T-helper 2 cell treated with Interferon-gamma antibody and Interleukin-4, amounts not matched to agents 5 μg/mL and 100 μg/mL, for 36 hours (primary cell): ENCODE data around the gene CHD2.
"Not testable (repeated sequence)": the region's sequence is repeated elsewhere in the genome, so short reads cannot be mapped to it uniquely, and the experiment has no call there.

ENCODE experiments used
- DNase-seq: peaks from one replicate; pipeline ENCODE4 v3.0.0; 2021; ENCODE audit warnings: low spot score
- H3K27ac Mint-ChIP-seq: one replicate; pipeline ENCODE4 v1.8.0; 2021; ENCODE audit warnings: mild to moderate bottlenecking, mixed read lengths
- H3K27me3 Mint-ChIP-seq: one replicate; pipeline ENCODE4 v1.8.0; 2021; ENCODE audit warnings: low read depth, mixed read lengths
- H3K36me3 Mint-ChIP-seq: one replicate; pipeline ENCODE4 v1.8.0; 2021; ENCODE audit warnings: low read depth, mixed read lengths
- H3K4me1 Mint-ChIP-seq: one replicate; pipeline ENCODE4 v1.8.0; 2021; ENCODE audit warnings: low read depth, mixed read lengths
- H3K4me3 Mint-ChIP-seq: one replicate; pipeline ENCODE4 v1.8.0; 2022; ENCODE audit warnings: mild to moderate bottlenecking, moderate library complexity, mixed read lengths
- H3K9me3 Mint-ChIP-seq: one replicate; pipeline ENCODE4 v1.8.0; 2021; ENCODE audit warnings: mixed read lengths

The CHD2 gene

DNA sequence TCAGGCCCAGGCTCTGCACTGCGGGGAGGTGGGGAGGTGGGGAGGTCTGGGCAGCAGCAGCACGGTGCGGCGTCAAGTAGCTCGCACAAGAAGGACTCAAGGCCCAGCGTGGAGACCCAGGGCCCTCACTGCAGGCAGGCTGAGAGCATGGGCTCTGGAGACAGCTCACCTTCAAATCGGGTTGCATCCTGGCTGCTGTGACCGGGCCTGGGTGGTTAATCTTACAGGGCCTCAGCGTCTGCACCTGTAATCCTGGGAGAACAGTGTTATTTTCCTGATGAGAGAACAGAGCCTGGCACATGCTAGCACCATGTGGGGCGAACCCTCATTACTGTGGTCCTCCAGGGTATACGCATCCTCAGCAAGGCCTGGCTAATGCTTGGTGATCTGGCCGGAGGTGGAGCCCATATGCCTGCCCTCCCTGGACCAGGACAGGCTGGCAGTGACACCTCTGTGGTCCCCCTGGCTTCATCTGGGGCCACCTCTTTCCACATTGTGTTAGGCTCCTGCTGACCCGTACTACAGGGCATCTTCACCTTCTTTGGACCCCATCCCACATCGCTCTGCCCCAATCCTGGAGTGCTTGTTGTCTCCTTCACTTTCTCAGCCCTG is 133.4 kb downstream of the CHD2 start:
- no peak for DNase-seq
- Mint-ChIP-seq H3K36me3 (no peaks in the 10 kb centered on the region), H3K4me3 (no peak overlapping the region), H3K27me3 (no peaks in the 10 kb centered on the region), H3K27ac (no peak overlapping the region), H3K4me1 (peaks cover 12% of the 10 kb centered on the region), H3K9me3 (no peaks in the 10 kb centered on the region)

DNA sequence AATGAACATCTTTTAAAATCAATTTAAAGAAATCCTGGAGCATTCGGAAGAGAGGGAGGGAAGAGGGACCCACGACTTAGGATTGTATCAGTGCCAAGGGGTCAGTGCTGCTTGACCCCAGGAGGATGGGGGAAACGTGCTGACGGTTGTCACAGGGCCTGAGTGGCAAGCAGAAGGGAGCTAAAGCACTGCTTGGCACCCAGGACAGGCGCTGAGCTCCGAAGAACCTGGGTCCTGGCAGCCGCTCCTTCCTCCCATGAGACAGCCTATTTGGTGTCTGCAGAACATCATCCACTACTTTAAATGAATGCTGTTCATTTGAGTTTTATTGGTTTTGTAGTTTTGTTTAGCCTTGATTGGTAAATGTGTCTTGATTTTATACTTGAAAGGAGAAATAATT is 134.4 kb downstream of the CHD2 start:
- peaks cover 10% of the 10 kb centered on the region for H3K4me1 Mint-ChIP-seq
- no peak for DNase-seq
- H3K27me3 Mint-ChIP-seq = no peaks in the 10 kb centered on the region
- no peak overlapping the region for H3K27ac Mint-ChIP-seq
- H3K36me3 Mint-ChIP-seq = no peaks in the 10 kb centered on the region
- no peaks in the 10 kb centered on the region for H3K9me3 Mint-ChIP-seq
- H3K4me3 Mint-ChIP-seq = no peak overlapping the region

DNA sequence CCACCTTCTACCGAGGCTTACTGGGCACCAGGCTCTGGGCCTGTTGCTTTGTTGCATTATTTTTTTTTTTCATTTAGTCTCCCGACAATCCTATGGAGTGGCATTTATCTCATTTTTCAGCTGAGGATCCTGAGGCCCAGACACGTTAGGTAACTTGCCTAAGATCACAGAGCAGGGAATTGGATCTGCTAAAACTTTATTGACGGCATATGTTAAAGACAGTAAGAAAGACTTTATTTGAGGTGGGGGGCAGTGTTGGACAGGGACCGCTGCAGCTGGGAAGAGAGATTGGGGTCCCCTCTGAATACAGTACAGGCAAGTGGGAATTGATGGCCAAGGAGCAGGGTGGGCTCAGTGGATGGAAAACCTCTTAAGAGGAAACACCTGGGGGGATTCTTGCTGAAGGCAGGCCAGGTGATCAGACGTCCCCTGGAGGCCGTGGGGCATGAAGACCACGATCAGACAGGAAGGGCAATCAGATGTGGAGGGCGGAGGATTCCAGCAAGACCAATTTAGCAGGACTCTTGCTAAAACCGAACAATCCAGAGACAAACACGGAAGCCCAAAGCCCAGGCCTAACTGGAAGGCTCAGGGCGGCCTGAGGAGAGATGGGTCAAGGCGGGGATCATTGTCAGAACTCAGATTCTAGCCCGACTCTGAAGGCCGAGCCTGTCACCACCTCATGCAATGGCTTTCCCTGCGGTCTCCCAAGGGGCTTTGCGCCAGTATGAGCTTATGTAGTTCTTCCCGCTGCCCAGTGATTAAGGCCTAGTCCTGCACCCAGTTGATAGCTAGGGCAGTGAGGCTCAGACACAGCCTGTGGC is 135.2 kb downstream of the CHD2 start:
- H3K9me3 Mint-ChIP-seq = no peaks in the 10 kb centered on the region
- H3K4me3 Mint-ChIP-seq = no peak overlapping the region
- H3K27ac Mint-ChIP-seq = no peak overlapping the region
- H3K27me3 Mint-ChIP-seq = no peaks in the 10 kb centered on the region
- H3K36me3 Mint-ChIP-seq = no peaks in the 10 kb centered on the region
- no peak for DNase-seq
- peaks cover 5% of the 10 kb centered on the region for H3K4me1 Mint-ChIP-seq

DNA sequence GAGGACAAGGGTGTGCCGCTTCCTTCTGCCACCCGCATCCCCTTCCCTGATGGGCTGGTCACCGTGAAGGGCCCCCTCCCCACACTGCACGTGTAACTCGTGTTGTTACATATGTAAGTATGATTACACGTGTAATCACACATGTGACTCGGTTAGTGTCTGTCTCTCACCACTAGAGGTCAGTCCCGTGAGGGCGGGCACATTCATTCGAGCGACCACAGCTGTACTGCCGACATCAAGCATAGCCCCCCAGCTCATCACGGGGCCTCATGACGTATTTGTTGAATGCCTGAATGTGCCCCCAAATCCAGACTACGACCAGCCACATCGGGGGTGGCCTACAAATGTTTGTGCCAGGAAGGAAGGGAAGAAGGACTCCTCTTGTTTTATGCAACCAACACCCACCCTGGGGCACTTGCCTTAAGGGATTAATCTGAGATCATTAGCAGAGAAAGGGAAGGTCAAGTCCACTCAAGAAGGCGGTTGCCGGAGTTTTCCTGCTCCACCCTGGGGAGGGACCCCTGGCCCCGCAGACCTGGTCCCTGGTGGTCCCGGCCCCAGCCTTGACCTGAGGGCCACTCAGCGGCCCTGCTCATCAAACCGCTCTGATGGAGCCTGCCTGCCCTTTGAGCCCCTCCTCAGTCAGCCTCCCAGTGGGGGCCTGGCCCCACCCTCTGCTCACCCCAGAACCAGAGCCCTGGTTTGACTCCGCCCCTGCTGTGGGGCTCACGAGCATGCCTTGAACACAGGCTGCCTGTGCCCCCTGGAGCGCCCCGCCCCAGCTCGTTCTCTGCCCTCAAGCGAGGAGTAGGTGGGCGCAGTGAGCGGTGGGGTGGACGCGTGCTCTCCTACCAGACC is 136.1 kb downstream of the CHD2 start:
- Mint-ChIP-seq H3K27ac (no peak overlapping the region), H3K4me3 (peak overlapping the region; percentile 62), H3K9me3 (no peaks in the 10 kb centered on the region), H3K36me3 (no peaks in the 10 kb centered on the region), H3K27me3 (no peaks in the 10 kb centered on the region), H3K4me1 (peaks cover 4% of the 10 kb centered on the region)
- DNase-seq = peak; percentile 26

DNA sequence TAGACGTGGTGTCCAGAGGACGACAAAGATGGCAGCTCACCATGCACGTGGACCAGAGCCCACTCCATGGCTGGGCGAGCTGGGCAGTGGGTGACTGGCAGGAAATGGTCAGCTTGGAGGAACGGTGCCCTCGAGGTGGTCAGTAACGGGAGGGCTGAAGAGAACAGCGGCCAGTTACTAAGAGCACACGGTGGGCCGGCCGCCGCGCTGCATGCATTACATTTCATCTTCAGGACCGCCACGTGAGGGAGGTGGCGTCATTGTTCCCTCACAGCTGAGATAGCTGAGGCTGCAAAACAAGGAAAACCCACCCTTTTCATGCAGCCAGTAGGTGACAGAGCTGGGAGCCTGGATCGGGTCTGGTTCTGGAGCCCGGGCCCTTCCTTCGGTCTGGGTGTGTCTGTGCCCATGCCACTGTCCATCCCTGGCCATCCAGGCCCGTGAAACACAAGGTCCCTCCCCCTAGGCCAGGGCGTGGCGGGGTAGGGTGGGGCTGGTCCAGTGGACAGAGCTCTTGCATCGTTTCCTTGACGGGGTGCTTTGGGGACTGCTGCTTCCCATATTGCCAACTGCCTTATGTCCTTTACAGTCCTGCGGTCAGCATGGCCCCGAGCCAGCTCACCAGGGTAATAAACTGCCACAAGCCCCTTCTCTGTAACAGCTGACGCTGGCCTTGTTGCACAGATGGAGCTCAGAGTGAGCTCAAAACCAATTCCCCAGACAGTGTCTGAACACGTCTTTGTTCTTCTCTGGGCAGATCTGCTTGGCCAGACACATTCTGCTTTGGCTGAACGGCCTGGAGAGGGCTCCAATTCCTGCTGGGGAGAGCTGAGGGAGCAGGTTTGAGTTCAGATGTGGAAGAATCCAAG is 137.1 kb downstream of the CHD2 start:
- DNase-seq = no peak
- Mint-ChIP-seq H3K9me3 (no peaks in the 10 kb centered on the region), H3K27ac (no peak overlapping the region), H3K4me1 (peaks cover 4% of the 10 kb centered on the region), H3K4me3 (no peak overlapping the region), H3K36me3 (no peaks in the 10 kb centered on the region), H3K27me3 (no peaks in the 10 kb centered on the region)

DNA sequence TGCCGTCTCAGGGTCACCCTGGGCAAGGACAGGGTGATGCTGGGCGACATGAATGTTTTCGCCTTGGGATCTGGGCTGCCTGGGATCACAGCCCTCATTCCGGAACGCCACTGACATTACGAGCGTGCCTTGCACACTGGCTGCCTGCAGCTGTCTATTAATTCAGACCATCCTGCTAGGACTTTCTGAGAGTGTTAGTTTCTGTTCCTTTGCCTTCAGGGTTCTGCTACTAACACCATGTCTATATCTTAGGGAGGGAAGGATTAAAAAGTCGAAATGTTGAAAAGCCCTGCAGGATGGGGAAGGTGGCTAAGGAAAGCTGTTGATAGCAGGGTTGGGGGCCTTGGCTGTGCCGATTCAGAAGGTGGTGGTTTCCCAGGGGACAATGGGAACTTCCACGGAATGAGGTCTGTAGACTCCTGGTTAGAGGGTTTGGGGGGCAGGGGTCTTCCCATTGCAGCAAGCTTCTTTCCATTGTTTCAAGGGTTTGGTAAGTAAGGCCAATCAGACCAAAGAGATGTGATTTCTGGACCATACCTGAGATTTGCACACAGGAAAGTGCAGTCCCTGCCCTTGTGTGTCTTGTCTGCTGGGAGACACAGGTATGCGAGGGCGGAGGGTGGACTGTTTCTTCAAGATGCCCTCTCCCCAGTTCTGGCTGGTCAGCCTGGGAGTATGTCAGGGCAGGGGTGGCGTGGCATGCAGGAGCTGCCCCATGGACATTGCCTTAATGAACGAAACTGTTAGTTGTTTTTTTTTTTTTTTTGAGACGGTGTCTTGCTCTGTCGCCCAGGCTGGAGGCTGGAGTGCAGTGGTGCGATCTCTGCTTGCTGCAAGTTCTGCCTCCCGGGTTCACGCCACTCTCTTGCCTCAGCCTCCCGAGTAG is 137.9 kb downstream of the CHD2 start:
- no peak overlapping the region for H3K4me3 Mint-ChIP-seq
- peaks cover 4% of the 10 kb centered on the region for H3K4me1 Mint-ChIP-seq
- no peaks in the 10 kb centered on the region for H3K36me3 Mint-ChIP-seq
- DNase-seq = no peak
- no peaks in the 10 kb centered on the region for H3K9me3 Mint-ChIP-seq
- no peak overlapping the region for H3K27ac Mint-ChIP-seq
- peaks cover 1% of the 10 kb centered on the region for H3K27me3 Mint-ChIP-seq

DNA sequence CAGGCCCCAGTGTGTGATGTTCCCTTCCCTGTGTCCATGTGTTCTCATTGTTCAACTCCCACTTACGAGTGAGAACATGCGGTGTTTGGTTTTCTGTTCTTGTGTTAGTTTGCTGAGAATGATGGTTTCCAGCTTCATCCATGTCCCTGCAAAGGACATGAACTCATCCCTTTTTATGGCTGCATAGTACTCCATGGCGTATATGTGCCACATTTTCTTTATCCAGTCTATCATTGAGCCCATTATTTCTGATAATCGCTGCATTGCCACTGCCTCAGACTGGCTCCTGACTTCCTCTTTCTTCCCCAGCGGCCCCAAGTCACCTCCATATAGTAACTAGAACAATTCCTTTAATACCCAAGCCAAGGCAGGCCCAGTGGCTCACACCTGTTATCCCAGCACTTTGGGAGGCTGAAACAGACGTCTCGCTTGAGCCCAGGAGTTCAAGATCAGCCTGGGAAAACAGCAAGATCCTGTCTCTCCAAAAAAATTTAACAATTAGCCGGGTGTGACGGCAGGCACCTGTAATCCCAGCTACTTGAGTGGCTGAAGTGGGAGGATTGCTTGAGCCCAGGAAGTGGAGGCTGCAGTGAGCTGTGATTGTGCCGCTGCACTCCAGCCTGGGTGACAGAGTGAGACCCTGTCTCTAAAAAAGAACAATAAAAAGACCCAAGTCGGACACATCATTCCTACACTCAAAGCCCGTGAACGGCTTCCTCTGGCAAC is 139.6 kb downstream of the CHD2 start:
- DNase-seq, H3K27ac Mint-ChIP-seq, H3K27me3 Mint-ChIP-seq, H3K4me3 Mint-ChIP-seq, H3K36me3 Mint-ChIP-seq, H3K4me1 Mint-ChIP-seq, H3K9me3 Mint-ChIP-seq: not testable (repeated sequence)

DNA sequence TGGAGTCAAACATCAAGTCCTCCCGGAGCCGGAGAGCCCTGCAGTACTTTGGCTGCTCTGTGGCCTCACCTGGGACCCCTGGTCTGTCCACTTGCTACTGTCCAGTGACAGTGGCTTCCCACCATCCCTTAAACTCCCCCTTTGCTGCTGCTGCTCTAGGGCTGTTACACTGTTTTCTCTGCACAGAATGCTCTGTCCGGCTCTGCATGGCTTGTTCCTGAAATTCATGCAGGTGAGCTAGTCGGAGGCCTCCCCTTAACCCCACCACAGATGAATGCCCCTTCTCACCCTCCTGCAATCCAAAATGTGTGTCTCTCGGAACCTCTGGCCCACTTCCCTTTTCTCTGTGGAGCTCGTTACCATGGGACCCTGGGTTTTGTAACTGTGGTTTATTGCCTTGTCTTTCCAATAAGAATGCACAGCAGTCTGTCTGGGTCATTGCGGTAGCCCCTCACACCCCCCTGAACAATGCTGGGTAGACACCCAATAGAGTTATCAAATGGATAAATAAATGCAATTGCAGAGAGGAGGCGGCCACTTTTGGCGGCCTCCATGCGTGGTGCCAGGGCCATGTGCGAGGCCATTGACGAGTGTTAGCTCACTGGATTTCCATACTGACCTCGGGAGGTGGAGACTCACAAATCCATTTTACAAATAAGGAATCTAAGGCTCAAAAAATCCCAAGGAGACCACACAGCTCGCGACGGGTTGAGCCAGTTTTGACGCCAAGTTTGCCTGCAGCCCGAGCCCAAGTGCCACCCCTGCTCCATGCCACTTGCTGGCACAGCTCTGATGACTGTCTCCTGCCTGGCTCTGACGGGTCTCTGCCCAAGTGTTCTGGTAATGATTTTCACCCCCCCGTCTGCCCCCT is 140.4 kb downstream of the CHD2 start:
- no peak for DNase-seq
- H3K4me3 Mint-ChIP-seq = no peak overlapping the region
- H3K27me3 Mint-ChIP-seq = peaks cover 2% of the 10 kb centered on the region
- peaks cover 4% of the 10 kb centered on the region for H3K4me1 Mint-ChIP-seq
- H3K36me3 Mint-ChIP-seq = no peaks in the 10 kb centered on the region
- H3K9me3 Mint-ChIP-seq = no peaks in the 10 kb centered on the region
- H3K27ac Mint-ChIP-seq = no peak overlapping the region

DNA sequence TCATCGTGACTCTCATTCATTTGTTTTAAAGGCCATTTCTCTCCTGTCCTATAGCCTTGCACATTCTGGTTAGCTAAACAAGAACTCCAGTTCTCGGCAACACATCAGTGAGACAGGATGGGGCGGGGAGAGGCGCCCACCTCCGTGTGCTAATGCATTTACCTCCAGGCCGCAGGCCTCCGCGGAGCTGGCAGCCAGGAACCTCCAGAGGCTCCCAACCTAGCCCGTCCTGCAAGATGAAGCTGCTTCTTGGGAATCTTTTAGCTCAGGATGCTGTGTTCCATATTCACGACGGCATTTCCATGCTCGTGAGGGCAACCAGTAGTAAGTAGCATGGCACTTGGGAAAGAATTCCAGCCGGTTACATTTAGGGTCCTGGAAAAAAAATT is 141.0 kb downstream of the CHD2 start:
- H3K4me3 Mint-ChIP-seq = no peak overlapping the region
- H3K27me3 Mint-ChIP-seq = peaks cover 2% of the 10 kb centered on the region
- H3K4me1 Mint-ChIP-seq = no peaks in the 10 kb centered on the region
- peaks cover 4% of the 10 kb centered on the region for H3K9me3 Mint-ChIP-seq
- H3K27ac Mint-ChIP-seq = no peak overlapping the region
- DNase-seq = no peak
- H3K36me3 Mint-ChIP-seq = no peaks in the 10 kb centered on the region

DNA sequence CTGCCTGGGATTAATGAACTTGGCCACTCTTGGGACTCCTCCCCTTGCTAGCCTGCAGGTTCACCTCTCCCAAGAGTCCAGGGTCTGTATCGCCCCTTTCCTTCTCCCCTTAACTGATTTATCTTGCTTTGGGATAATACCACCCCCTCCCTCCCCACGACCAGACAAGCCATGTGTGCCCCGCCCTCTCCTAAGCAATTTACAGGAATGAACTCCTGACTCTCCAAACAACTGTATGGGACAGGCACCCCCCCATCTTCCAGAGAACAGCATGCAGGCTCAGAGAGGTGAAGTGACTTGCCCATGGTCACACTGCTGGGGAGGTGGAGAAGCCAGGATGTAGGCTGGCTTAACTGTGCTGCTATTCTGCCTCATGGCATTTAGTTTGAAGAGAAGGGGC is 142.1 kb downstream of the CHD2 start:
- Mint-ChIP-seq H3K4me3 (no peak overlapping the region), H3K4me1 (peaks cover 2% of the 10 kb centered on the region), H3K27me3 (peaks cover 5% of the 10 kb centered on the region), H3K36me3 (no peaks in the 10 kb centered on the region), H3K9me3 (peaks cover 7% of the 10 kb centered on the region), H3K27ac (no peak overlapping the region)
- no peak for DNase-seq

DNA sequence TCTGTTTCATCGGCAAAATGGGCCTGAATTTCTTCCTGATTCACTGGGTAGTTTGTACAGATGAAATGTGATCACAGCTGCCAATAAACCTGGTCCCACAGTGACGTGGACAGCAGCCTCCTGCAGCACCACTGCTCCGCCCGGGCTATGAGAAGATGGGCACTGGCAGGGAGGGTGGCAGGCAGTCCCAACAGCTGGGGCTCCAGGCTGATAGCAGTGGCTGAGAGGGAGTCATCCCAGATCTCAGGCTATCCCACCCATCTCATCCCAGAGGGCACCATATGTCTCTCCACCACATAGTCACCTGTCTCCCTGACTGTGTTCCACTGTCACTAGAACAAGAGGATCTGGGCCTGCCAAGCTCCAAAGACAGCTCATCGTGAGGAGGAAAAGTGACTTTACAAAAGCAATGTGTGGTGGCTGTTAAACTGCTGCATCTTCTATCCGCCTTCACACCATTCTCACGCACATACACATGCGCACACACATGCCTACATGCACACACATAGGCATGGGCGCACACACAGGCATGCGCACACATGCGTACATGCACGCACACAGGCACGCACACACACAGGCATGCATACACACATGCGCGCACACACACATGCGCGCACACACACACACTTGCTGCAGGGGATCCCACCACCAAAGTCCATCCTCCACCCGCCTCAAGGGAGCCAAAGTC is 142.7 kb downstream of the CHD2 start:
- Mint-ChIP-seq H3K36me3 (no peaks in the 10 kb centered on the region), H3K9me3 (peaks cover 7% of the 10 kb centered on the region), H3K27me3 (peaks cover 5% of the 10 kb centered on the region), H3K4me1 (peaks cover 6% of the 10 kb centered on the region), H3K27ac (no peak overlapping the region), H3K4me3 (no peak overlapping the region)
- DNase-seq = no peak
